Omental fat pad (tissue), 4 donors: ENCODE measurements around the gene FAM241A. TPM values are rescaled to one million over a fixed set of nuclear protein-coding genes. Genes with fewer than 3 reads are reported as not detected.

ENCODE experiments used
- ATAC-seq: fragments of 150-250 bp; one replicate; pipeline ENCODE4 v1.9.1; 2016; ENCODE audit warnings: mild to moderate bottlenecking, moderate library complexity; ENCODE audit not compliant: low FRiP score
- DNase-seq: peaks from one replicate; pipeline ENCODE4 v3.0.0-alpha.2; 2019; ENCODE audit warnings: low spot score
- CTCF ChIP-seq, 3 donors: fragments of 450-650 bp; IDR thresholded peaks; one replicate each; pipeline ENCODE4 v1.5.1; 2016 to 2017; ENCODE audit warnings: antibody characterized with exemption in 3 of 3, mild to moderate bottlenecking in 3 of 3, moderate library complexity in 2 of 3
- total RNA-seq, 4 donors: library from RNA; depleted of rRNA; stranded (reverse); fragments of >200 nt; gene quantifications; one replicate each; pipeline ENCODE4 v1.1.0, GENCODE V29; 2016

Gene FAM241A
- total RNA-seq, 4 donors from 2014 or later, result 6.0 to 37.4 (median 18.9) TPM

DNA sequence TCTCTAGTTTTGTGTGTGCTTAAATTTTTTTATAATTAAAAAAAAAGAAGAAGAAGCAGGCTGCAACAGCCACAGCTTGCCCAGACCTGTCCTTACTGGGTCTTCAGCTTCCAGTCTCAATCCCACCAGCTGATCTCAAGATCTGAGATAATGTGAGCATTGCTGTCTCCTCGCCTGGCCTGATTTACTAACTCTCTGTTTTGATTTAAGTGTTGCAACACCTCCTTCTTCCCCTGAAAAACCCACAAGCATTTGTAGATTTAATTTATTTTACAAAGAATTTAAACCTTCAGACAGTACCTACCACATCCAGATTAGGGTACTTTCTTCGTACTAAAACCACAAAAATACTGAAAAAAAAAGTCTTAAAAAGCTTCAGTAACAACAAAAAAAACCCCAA, 38.0 kb downstream of the FAM241A start:
- DNase-seq, result no peak
- no peak for TF ChIP-seq CTCF (IDR thresholded peaks at IDR 0.05)
- no peak for ATAC-seq

DNA sequence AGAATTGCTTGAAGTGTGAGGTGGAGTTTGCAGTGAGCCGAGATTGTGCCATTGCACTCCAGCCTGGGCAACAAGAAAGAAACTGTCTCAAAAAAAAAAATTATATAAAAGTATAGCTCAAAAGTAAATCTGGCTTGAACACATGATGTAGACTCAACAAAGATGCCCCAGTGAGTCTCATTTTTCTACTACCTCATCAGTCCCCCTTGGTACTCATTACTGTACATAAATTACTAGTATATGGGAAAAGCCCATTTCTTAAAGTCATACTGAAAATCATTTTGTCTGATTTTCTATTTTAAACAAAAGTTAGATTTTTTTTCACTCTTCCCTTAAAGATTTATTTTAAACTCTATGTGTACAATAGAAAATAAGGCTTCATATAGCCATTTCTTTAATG, 39.2 kb downstream of the FAM241A start:
- no peak for TF ChIP-seq CTCF (IDR thresholded peaks at IDR 0.05)
- no peak for DNase-seq
- no peak for ATAC-seq

DNA sequence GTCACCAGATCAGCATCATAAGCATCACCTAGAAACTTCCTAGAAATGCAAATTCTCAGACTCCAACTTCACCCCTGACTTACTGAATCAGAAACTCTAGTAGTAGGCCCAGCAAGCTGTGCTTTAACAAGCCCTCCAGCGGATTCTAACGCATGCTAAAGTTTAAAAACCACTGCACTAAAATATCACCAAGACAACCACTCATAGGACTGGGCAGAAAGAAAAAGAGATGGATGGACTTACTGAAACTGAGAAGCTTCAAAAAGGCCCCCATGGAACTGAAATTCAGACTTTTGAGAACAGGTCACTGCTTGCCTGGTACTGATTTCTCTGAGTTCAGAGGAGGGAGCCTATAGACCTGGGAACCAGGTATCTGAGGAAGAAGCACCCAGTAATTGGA, 40.1 kb downstream of the FAM241A start:
- ATAC-seq (no peak), DNase-seq (no peak)
- TF ChIP-seq CTCF (IDR thresholded peaks at IDR 0.05), result no peak

DNA sequence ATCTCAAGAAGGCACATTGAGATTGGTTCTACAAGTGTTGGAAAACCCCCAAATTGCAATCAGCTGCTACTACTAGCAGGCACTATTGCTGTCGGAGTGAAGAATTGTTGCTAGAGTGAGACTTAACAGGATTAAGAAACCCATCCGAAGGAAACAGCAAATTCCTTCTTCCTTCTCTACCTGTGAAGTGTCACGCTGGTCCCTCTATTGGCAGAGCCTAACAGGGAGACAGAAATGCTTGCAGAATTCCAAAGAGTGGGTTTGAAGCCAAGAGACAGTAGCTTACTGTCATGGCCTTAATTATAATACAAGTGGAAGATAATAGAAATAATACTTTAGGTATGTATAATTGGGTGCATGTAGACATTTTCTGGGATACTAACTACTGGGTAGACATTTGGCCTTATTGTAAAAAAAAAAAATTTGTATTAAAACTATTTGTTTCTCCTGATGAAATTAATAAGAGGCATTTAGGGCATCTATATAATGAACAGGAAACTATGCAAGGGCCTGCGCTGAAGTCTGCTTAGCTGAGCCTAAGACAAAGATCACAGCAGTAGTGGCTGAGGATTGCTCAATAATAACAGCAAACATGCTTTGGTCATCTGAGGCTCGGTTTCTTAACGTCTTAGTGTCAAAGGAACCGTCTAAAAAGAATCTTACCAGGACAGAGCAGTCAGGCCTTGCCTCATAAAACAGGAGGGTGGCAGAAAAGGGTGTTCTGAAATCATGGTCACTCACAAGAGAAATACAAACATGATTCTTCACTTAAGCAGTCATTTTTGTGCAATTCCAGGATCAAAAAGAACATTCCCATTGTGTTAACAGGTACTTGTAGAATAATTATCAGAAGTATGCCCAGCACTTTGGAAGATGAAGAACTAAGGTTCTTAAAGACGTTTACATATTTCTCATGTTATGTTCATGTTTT, 40.8 kb downstream of the FAM241A start:
- TF ChIP-seq CTCF (IDR thresholded peaks at IDR 0.05), result no peak
- ATAC-seq, result no peak
- DNase-seq, result no peak

GRCh38 chr4:112189754-112190153, 44.5 kb downstream of the FAM241A start:
- ATAC-seq (no peak), DNase-seq (no peak)
- TF ChIP-seq CTCF (IDR thresholded peaks at IDR 0.05), result no peak

GRCh38 chr4:112190684-112191083, 45.4 kb downstream of the FAM241A start:
- no peak for DNase-seq
- no peak for TF ChIP-seq CTCF (IDR thresholded peaks at IDR 0.05)
- ATAC-seq, result no peak

GRCh38 chr4:112196461-112196860, 51.2 kb downstream of the FAM241A start:
- DNase-seq, result no peak
- no peak for TF ChIP-seq CTCF (IDR thresholded peaks at IDR 0.05)
- no peak for ATAC-seq
